ENCODE measurements around the gene MOB3A.

- TF ChIP-seq CTCF (IDR thresholded peaks at IDR 0.05): no peak
- TF ChIP-seq EZH2 (IDR thresholded peaks at IDR 0.05): no peak
- no peak for TF ChIP-seq EZH2phosphoT487 (IDR thresholded peaks at IDR 0.05)
Measured at GRCh38 chr19:2084993-2085720, 11.0 kb downstream of the MOB3A start.

All from neural progenitor cell (in vitro differentiated cells).